HepG2 (cell line): Measurements from ENCODE around the gene ZAR1L. TPM values are rescaled to one million over a fixed set of nuclear protein-coding genes. Genes with fewer than 3 reads are reported as not detected.

ENCODE experiments used
- ATAC-seq: fragments of 200-7000 bp; cut with Tn5 transposase; 3 replicates; pipeline ENCODE4 v1.9.1; 2020; ENCODE audit warnings: mild to moderate bottlenecking, moderate library complexity
- BruUV-seq: library from RNA; stranded (reverse); fragments of 400-500 nt; replicated peaks from 2 replicates; lab custom pipeline; 2021; lab: Mats Ljungman, UMichigan
- CTCF ChIA-PET: fragments of 300-600 bp; formaldehyde crosslinking; extraction: SDS; loops from one replicate; lab custom pipeline; 2021; ENCODE audit warnings: low total read pairs, inconsistent platforms, low intra/inter-chr PET ratio; lab: Yijun Ruan, JAX
- POLR2A ChIA-PET: fragments of 350-600 bp; sonication (Branson Sonifier 250); formaldehyde crosslinking; loops from one replicate; lab custom pipeline; 2020; ENCODE audit warnings: antibody characterized with exemption, inconsistent platforms; lab: Yijun Ruan, JAX
- DNase-seq: peaks from one replicate; pipeline ENCODE4 v3.0.0-alpha.2; 2015; ENCODE audit warnings: low spot score
- FAIRE-seq: peaks from 3 replicates; lab custom pipeline; 2011; peaks lifted over from hg19 to GRCh38; lab: Jason Lieb, UNC
- H2AFZ ChIP-seq: one replicate; pipeline ENCODE4 v1.6.1; 2011; ENCODE audit warnings: low read length, inconsistent platforms
- H3K27ac ChIP-seq: fragments of 300-600 bp; 3 replicates; pipeline ENCODE4 v1.8.0; 2011; ENCODE audit warnings: mixed run types, mild to moderate bottlenecking, mixed read lengths, low read length, inconsistent platforms; ENCODE audit not compliant: insufficient read depth; ENCODE audit errors: extremely low read length
- H3K27me3 ChIP-seq, 2 experiments: fragments of 200-600 bp in 1 of 2; 2 replicates in 1 of 2; 3 replicates in 1 of 2; pipeline versions ENCODE4 v1.6.0 to v1.8.0; 2011; ENCODE audit warnings: low read length in 2 of 2, mild to moderate bottlenecking in 2 of 2, moderate library complexity in 2 of 2, inconsistent platforms in 1 of 2; ENCODE audit not compliant: insufficient read depth in 2 of 2, control insufficient read depth in 1 of 2
- H3K36me3 ChIP-seq, 2 experiments: fragments of 200-600 bp in 1 of 2; replicated peaks in 1 of 2; 2 replicates in 1 of 2; 3 replicates in 1 of 2; pipeline versions ENCODE4 v1.5.1 to v1.8.0; 2011; ENCODE audit warnings: low read length in 2 of 2, inconsistent platforms in 1 of 2; ENCODE audit not compliant: insufficient read depth in 2 of 2, control insufficient read depth in 1 of 2
- H3K4me1 ChIP-seq: 2 replicates; pipeline ENCODE4 v1.5.1; 2012; ENCODE audit warnings: low read length, inconsistent platforms; ENCODE audit not compliant: insufficient read depth
- H3K4me2 ChIP-seq: 2 replicates; pipeline ENCODE4 v1.6.0; 2011; ENCODE audit warnings: low read depth, low read length, inconsistent platforms
- H3K4me3 ChIP-seq, 3 experiments: fragments of 200-600 bp in 1 of 3; sonication (generic), shearing (Covaris generic) in 1 of 3; replicated peaks in 1 of 3; 2 replicates each; pipeline ENCODE4 v1.5.1; 2011 to 2016; ENCODE audit warnings: low read length in 3 of 3, inconsistent platforms in 2 of 3, low read depth in 2 of 3, mild to moderate bottlenecking in 2 of 3, control low read depth in 1 of 3, mixed read lengths in 1 of 3; ENCODE audit not compliant: insufficient read depth in 1 of 3
- H3K79me2 ChIP-seq: one replicate; pipeline ENCODE4 v1.6.1; 2011; ENCODE audit warnings: low read length, inconsistent platforms; ENCODE audit not compliant: insufficient read depth
- H3K9ac ChIP-seq: 2 replicates; pipeline ENCODE4 v1.6.0; 2011; ENCODE audit warnings: mild to moderate bottlenecking, low read depth, low read length, inconsistent platforms; ENCODE audit not compliant: insufficient read depth
- H3K9me3 ChIP-seq: 2 replicates; pipeline ENCODE4 v1.5.1; 2012; ENCODE audit warnings: mild to moderate bottlenecking, low read length
- H4K20me1 ChIP-seq: 2 replicates; pipeline ENCODE4 v1.6.0; 2011; ENCODE audit warnings: inconsistent platforms, mild to moderate bottlenecking, low read length, moderate library complexity; ENCODE audit not compliant: insufficient read depth
- HOXA5 ChIP-seq: sonication (generic); formaldehyde crosslinking; IDR thresholded peaks from 2 replicates; pipeline ENCODE4 v1.4.0; 2020; ENCODE audit warnings: missing genetic modification reagents
- MEIS2 ChIP-seq: sonication (generic); formaldehyde crosslinking; IDR thresholded peaks from 2 replicates; pipeline ENCODE4 v1.9.0; 2021; ENCODE audit warnings: mild to moderate bottlenecking, missing genetic modification reagents
- MZF1 ChIP-seq: sonication (generic); formaldehyde crosslinking; IDR thresholded peaks from 2 replicates; pipeline ENCODE4 v1.8.1; 2023; ENCODE audit warnings: mild to moderate bottlenecking, missing genetic modification reagents, borderline replicate concordance
- PITX1 ChIP-seq: sonication (generic); formaldehyde crosslinking; IDR thresholded peaks from 2 replicates; pipeline ENCODE4 v1.5.1; 2020; ENCODE audit warnings: mild to moderate bottlenecking, missing genetic modification reagents
- SIN3A ChIP-seq: IDR thresholded peaks from 2 replicates; pipeline ENCODE4 v1.6.1; 2011; ENCODE audit warnings: low read depth, mild to moderate bottlenecking, control low read depth, low read length, borderline replicate concordance
- SNRNP70 ChIP-seq: fragments of 200-400 bp; formaldehyde crosslinking; IDR thresholded peaks from 2 replicates; pipeline ENCODE4 v1.6.1; 2017; ENCODE audit warnings: mild to moderate bottlenecking, low read depth, low read length, moderate library complexity
- ZNF263 ChIP-seq: sonication (generic); formaldehyde crosslinking; IDR thresholded peaks from 2 replicates; pipeline ENCODE4 v1.4.0; 2020; ENCODE audit warnings: missing genetic modification reagents
- ZNF44 ChIP-seq: sonication (generic); formaldehyde crosslinking; IDR thresholded peaks from 2 replicates; pipeline ENCODE4 v1.5.1; 2020; ENCODE audit warnings: mild to moderate bottlenecking, missing genetic modification reagents
- ZNF660 ChIP-seq: sonication (generic); formaldehyde crosslinking; IDR thresholded peaks from 2 replicates; pipeline ENCODE4 v1.5.1; 2020; ENCODE audit warnings: mild to moderate bottlenecking, low read depth, missing genetic modification reagents, borderline replicate concordance
- ZNF672 ChIP-seq: sonication (generic); formaldehyde crosslinking; IDR thresholded peaks from 2 replicates; pipeline ENCODE4 v1.8.1; 2022; ENCODE audit warnings: missing genetic modification reagents
- WGBS: methylation state at CpG from one replicate; pipeline ENCODE4 v1.1.6; 2017; ENCODE audit warnings: low lambda C conversion rate; 5-methylcytosine and 5-hydroxymethylcytosine counted together
- in situ Hi-C: cut with HindIII; loops from 2 replicates; pipeline ENCODE4 v1.10.0; 2017; ENCODE audit warnings: low pct_unique_long_range_greater_than_20kb; ENCODE audit not compliant: extremely low pct_ligation_motif_present
- intact Hi-C: fragments of 100-400 bp; cut with micrococcal nuclease; formaldehyde crosslinking; loops from one replicate; pipeline ENCODE4 v1.10.0; 2022; ENCODE audit not compliant: unreplicated experiment
- polyA plus RNA-seq, 8 experiments: library from polyadenylated mRNA; depleted of rRNA in 3 of 8; stranded (reverse) in 7 of 8; unstranded in 1 of 8; fragments of >200 nt; fragmentation: Illumina TruSeq in 4 of 8; extraction: Trizol in 4 of 8; gene quantifications; 2 replicates each; pipeline versions ENCODE4 v1.2.1 to v1.2.3, GENCODE V29; 2011 to 2016; ENCODE audit warnings: low read depth in 4 of 8, missing spikeins in 1 of 8, mixed read lengths in 1 of 8; ENCODE audit not compliant: insufficient read depth in 1 of 8
- total RNA-seq, 5 experiments: library from RNA; depleted of rRNA; stranded (reverse); fragments of >200 nt; fragmentation: Illumina TruSeq; extraction: Trizol; gene quantifications; 2 replicates each; pipeline ENCODE4 v1.2.3, GENCODE V29; 2016; ENCODE audit warnings: low read depth in 1 of 5

The ZAR1L gene
- total and polyA plus RNA-seq, 2 of the 13 experiments (the other 11 are each of a cell fraction or from before 2014, with no cell fraction given), result 0.09 TPM; not detected in 1

- no peak for TF ChIP-seq ZNF660 (CRISPR knock-in tag)
- no peak for TF ChIP-seq HOXA5 (CRISPR knock-in tag)
- no peak for TF ChIP-seq SNRNP70
- no peak for TF ChIP-seq MZF1 (CRISPR knock-in tag)
- no peak for TF ChIP-seq ZNF44 (CRISPR knock-in tag)
- no peak for TF ChIP-seq ZNF263 (CRISPR knock-in tag)
Measured at GRCh38 chr13:32278426-32278825, 36.7 kb downstream of the ZAR1L start (continued).

- ChIA-PET POLR2A (no interaction called here), CTCF (no interaction called here)
- Histone ChIP-seq H2AFZ (no peak overlapping the region), H3K27ac (no peak overlapping the region), H3K9me3 (no peaks in the 10 kb centered on the region), H3K36me3 (peaks cover 4 to 34% of the 10 kb centered on the region in 2 experiments; a peak in 4 of 5 replicates), H3K79me2 (no peaks in the 10 kb centered on the region), H4K20me1 (no peaks in the 10 kb centered on the region), H3K9ac (no peak overlapping the region), H3K27me3 (no peaks in the 10 kb centered on the region), H3K4me1 (peaks cover 29% of the 10 kb centered on the region), H3K4me3 (no peak overlapping the region), H3K4me2 (no peak overlapping the region)
- intact Hi-C loops, result no loop called here
- no TSS peak for BruUV-seq
- FAIRE-seq (no peak), ATAC-seq (no peak), DNase-seq (no peak)
- TF ChIP-seq ZNF672, result no peak
- no peak for TF ChIP-seq MEIS2 (CRISPR knock-in tag)
- no peak for TF ChIP-seq SIN3A
- no peak for TF ChIP-seq PITX1
- in situ Hi-C loops, result no loop called here
- 0% methylated on average over 1 of the region's 1 CpG for WGBS
Measured at GRCh38 chr13:32277839-32278238, 37.3 kb downstream of the ZAR1L start.
